Hepatocyte (in vitro differentiated cells): ENCODE results near the gene KRTAP5-7. TPM values are rescaled to one million over a fixed set of nuclear protein-coding genes. Genes with fewer than 3 reads are reported as not detected.
"Not testable (repeated sequence)": the region's sequence is repeated elsewhere in the genome, so short reads cannot be mapped to it uniquely, and the experiment has no call there.

Experiments used
- DNase-seq: peaks from one replicate; pipeline ENCODE4 v3.0.0-alpha.2; 2016; ENCODE audit warnings: low spot score
- H2AFZ ChIP-seq: fragments of 200-600 bp; sonication (generic); 2 replicates; pipeline ENCODE4 v1.6.0; 2016; ENCODE audit warnings: antibody characterized with exemption, mild to moderate bottlenecking
- H3K27ac ChIP-seq: fragments of 200-600 bp; sonication (generic); 2 replicates; pipeline ENCODE4 v1.5.1; 2016; ENCODE audit warnings: mild to moderate bottlenecking
- H3K27me3 ChIP-seq: fragments of 200-600 bp; sonication (generic); 2 replicates; pipeline ENCODE4 v1.6.1; 2016
- H3K36me3 ChIP-seq: fragments of 200-600 bp; sonication (generic); replicated peaks from 2 replicates; pipeline ENCODE4 v1.5.1; 2016; ENCODE audit warnings: low read depth; ENCODE audit not compliant: insufficient read depth
- H3K4me1 ChIP-seq: fragments of 200-600 bp; sonication (generic); 2 replicates; pipeline ENCODE4 v1.5.1; 2016; ENCODE audit warnings: mild to moderate bottlenecking, moderate library complexity; ENCODE audit not compliant: insufficient read depth
- H3K4me2 ChIP-seq: fragments of 200-600 bp; sonication (generic); 2 replicates; pipeline ENCODE4 v1.6.0; 2016
- H3K4me3 ChIP-seq: fragments of 200-600 bp; sonication (generic); 2 replicates; pipeline ENCODE4 v1.5.1; 2016; ENCODE audit warnings: mild to moderate bottlenecking
- H3K79me2 ChIP-seq: fragments of 200-600 bp; sonication (generic); 2 replicates; pipeline ENCODE4 v1.6.0; 2017; ENCODE audit warnings: mild to moderate bottlenecking
- H3K9me2 ChIP-seq: fragments of 200-600 bp; sonication (generic); replicated peaks from 2 replicates; pipeline ENCODE4 v1.6.0; 2017; ENCODE audit warnings: mild to moderate bottlenecking; ENCODE audit not compliant: insufficient read depth
- H3K9me3 ChIP-seq: fragments of 200-600 bp; sonication (generic); 2 replicates; pipeline ENCODE4 v1.5.1; 2016; ENCODE audit warnings: low read depth, mild to moderate bottlenecking
- H4K20me1 ChIP-seq: fragments of 200-600 bp; sonication (generic); 2 replicates; pipeline ENCODE4 v1.6.0; 2016; ENCODE audit warnings: mild to moderate bottlenecking; ENCODE audit not compliant: insufficient read depth, poor library complexity, severe bottlenecking
- EZH2 ChIP-seq: fragments of 200-600 bp; sonication (generic); IDR thresholded peaks from 2 replicates; pipeline ENCODE4 v1.6.1; 2016; ENCODE audit warnings: antibody characterized with exemption, mild to moderate bottlenecking, borderline replicate concordance
- EZH2phosphoT487 ChIP-seq: fragments of 200-600 bp; sonication (generic); IDR thresholded peaks from one replicate; pipeline ENCODE4 v1.6.1; 2018; ENCODE audit warnings: antibody characterized with exemption, mild to moderate bottlenecking, low read depth, moderate library complexity; ENCODE audit not compliant: unreplicated experiment, severe bottlenecking
- WGBS: methylation state at CpG from one replicate; pipeline ENCODE4 v1.1.6; 2016; ENCODE audit warnings: low lambda C conversion rate; ENCODE audit errors: missing lambda C conversion rate; 5-methylcytosine and 5-hydroxymethylcytosine counted together
- polyA plus RNA-seq: library from polyadenylated mRNA; unstranded; fragments of >200 nt; fragmentation: Nextera tagmentation; extraction: Ambion mirVana; gene quantifications from 2 replicates; pipeline ENCODE4 v1.2.1, GENCODE V29; 2016
- total RNA-seq: library from RNA; depleted of rRNA; stranded (reverse); fragments of >200 nt; gene quantifications from 2 replicates; pipeline ENCODE4 v1.2.3, GENCODE V29; 2014
- TF ChIP-seq, protein P1 (sequence below): fragments of 200-600 bp; sonication (generic); IDR thresholded peaks from 2 replicates; pipeline ENCODE4 v1.5.1; 2016; ENCODE audit warnings: antibody characterized with exemption, mild to moderate bottlenecking; ENCODE audit not compliant: poor library complexity

KRTAP5-7 gene
- total and polyA plus RNA-seq, 2 experiments from 2014 or later, result not detected

DNA sequence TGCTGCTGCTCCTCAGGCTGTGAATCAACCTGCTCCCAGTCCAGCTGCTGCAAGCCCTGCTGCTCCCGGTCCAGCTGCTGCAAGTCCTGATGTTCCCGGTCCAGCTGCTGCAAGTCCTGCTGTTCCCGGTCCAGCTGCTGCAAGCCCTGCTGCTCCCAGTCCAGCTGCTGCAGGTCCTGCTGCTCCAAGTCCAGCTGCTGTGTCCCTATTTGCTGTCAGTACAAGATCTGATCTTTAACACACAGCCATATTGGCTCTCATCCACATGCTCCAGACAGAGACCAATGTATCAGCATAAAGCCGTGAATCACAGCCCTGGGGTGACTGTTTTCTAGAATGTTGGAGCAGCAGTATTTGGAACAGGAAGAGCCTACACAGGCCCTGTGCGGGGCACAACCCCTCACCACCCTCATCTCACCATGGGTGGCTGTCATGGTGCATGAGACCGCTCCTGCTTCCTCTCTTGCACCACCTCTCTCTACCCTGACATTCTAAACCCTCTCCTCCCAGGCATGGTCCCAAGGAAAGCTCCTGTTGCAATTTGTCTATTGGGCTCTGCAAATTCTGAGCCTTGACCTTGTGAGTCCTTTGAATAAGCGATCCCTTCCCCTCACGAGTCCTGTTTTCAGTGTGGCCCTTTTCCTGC is 41.8 kb downstream of the KRTAP5-7 start:
- no peaks in the 10 kb centered on the region for H3K4me1 ChIP-seq
- WGBS, result 83% methylated on average over 8 of the region's 8 CpGs
- no peaks in the 10 kb centered on the region for H3K27me3 ChIP-seq
- H3K27ac ChIP-seq, result no peak overlapping the region
- TF ChIP-seq, protein P1, sequence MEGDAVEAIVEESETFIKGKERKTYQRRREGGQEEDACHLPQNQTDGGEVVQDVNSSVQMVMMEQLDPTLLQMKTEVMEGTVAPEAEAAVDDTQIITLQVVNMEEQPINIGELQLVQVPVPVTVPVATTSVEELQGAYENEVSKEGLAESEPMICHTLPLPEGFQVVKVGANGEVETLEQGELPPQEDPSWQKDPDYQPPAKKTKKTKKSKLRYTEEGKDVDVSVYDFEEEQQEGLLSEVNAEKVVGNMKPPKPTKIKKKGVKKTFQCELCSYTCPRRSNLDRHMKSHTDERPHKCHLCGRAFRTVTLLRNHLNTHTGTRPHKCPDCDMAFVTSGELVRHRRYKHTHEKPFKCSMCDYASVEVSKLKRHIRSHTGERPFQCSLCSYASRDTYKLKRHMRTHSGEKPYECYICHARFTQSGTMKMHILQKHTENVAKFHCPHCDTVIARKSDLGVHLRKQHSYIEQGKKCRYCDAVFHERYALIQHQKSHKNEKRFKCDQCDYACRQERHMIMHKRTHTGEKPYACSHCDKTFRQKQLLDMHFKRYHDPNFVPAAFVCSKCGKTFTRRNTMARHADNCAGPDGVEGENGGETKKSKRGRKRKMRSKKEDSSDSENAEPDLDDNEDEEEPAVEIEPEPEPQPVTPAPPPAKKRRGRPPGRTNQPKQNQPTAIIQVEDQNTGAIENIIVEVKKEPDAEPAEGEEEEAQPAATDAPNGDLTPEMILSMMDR, result no peak
- TF ChIP-seq EZH2 (no peak), EZH2phosphoT487 (no peak)
- DNase-seq, result no peak
- H2AFZ ChIP-seq, result no peak overlapping the region
- no peaks in the 10 kb centered on the region for H3K36me3 ChIP-seq
- no peaks in the 10 kb centered on the region for H3K9me2 ChIP-seq
- no peaks in the 10 kb centered on the region for H3K9me3 ChIP-seq
- no peaks in the 10 kb centered on the region for H4K20me1 ChIP-seq
- no peak overlapping the region for H3K4me3 ChIP-seq
- H3K79me2 ChIP-seq, result no peaks in the 10 kb centered on the region
- no peak overlapping the region for H3K4me2 ChIP-seq

GRCh38 chr11:71571101-71571850 is 44.2 kb downstream of the KRTAP5-7 start:
- not testable (repeated sequence) for H3K36me3 ChIP-seq, DNase-seq, H2AFZ ChIP-seq, H3K27me3 ChIP-seq, H4K20me1 ChIP-seq, H3K4me3 ChIP-seq, H3K9me2 ChIP-seq, H3K4me2 ChIP-seq, H3K27ac ChIP-seq, H3K9me3 ChIP-seq, H3K79me2 ChIP-seq, H3K4me1 ChIP-seq
- 94% methylated on average over 26 of the region's 39 CpGs for WGBS

DNA sequence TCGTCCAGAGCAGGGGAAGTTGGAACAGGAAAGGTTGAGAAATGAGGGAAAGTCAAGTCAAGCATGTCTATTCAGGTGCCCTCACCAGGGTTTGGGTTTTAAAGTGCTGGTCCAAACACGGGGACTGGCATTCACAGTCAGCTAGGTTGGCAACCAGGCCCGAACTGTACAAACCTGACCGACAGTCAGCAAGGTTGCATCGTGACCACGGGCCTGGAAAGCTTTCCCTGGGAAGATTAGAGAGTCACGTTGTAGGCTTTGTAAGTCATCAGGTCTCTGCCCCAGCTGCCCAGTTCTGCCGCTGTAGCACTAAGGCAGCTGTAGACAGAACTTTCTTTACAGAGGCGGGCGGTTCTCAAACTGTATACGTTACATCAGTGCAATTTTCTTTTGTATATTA is 45.7 kb downstream of the KRTAP5-7 start:
- Histone ChIP-seq H3K4me1 (no peaks in the 10 kb centered on the region), H3K9me2 (no peaks in the 10 kb centered on the region), H3K4me3 (no peak overlapping the region), H3K27ac (no peak overlapping the region), H3K9me3 (no peaks in the 10 kb centered on the region), H3K4me2 (no peak overlapping the region), H3K36me3 (no peaks in the 10 kb centered on the region), H3K79me2 (no peaks in the 10 kb centered on the region), H3K27me3 (no peaks in the 10 kb centered on the region), H4K20me1 (no peaks in the 10 kb centered on the region), H2AFZ (no peak overlapping the region)
- 79% methylated on average over 11 of the region's 11 CpGs for WGBS
- no peak for DNase-seq
- TF ChIP-seq EZH2phosphoT487, result no peak

GRCh38 chr11:71574418-71574817 is 47.4 kb downstream of the KRTAP5-7 start:
- DNase-seq, result no peak
- H3K4me1 ChIP-seq, result no peaks in the 10 kb centered on the region
- H3K4me3 ChIP-seq, result no peak overlapping the region
- no peaks in the 10 kb centered on the region for H3K9me2 ChIP-seq
- 81% methylated on average over 5 of the region's 5 CpGs for WGBS
- H2AFZ ChIP-seq, result no peak overlapping the region
- no peaks in the 10 kb centered on the region for H4K20me1 ChIP-seq
- H3K4me2 ChIP-seq, result no peak overlapping the region
- no peaks in the 10 kb centered on the region for H3K79me2 ChIP-seq
- H3K27ac ChIP-seq, result no peak overlapping the region
- H3K9me3 ChIP-seq, result no peaks in the 10 kb centered on the region
- TF ChIP-seq, protein P1, result no peak
- TF ChIP-seq EZH2 (no peak), EZH2phosphoT487 (no peak)
- no peaks in the 10 kb centered on the region for H3K27me3 ChIP-seq
- H3K36me3 ChIP-seq, result no peaks in the 10 kb centered on the region
